ENCODE results near the gene ACYP1.

ACYP1 gene

GRCh38 chr14:75046275-75046674 is 17.5 kb downstream of the ACYP1 start:
- Histone ChIP-seq H3K9me3 (replicated peaks; ENCODE audit: insufficient read depth, low read length) (no peaks in the 10 kb centered on the region), H3K27ac (ENCODE audit: low read length) (no peak overlapping the region), H4K20me1 (ENCODE audit: insufficient read depth, low read length) (no peaks in the 10 kb centered on the region), H3K9ac (ENCODE audit: low read length) (no peak overlapping the region), H3F3A (ENCODE audit: insufficient read depth, low read length) (no peaks in the 10 kb centered on the region), H3K4me2 (ENCODE audit: low read depth, low read length) (no peak overlapping the region), H3K4me3 (ENCODE audit: low read length) (no peak overlapping the region), H3K36me3 (replicated peaks; ENCODE audit: insufficient read depth, low read length) (no peaks in the 10 kb centered on the region), H3K9me2 (replicated peaks; ENCODE audit: insufficient read depth, low read length) (no peaks in the 10 kb centered on the region), H3K27me3 (replicated peaks; ENCODE audit: insufficient read depth, low read length) (no peaks in the 10 kb centered on the region), H2AFZ (ENCODE audit: low read length) (no peak overlapping the region), H3K4me1 (ENCODE audit: low read length) (no peaks in the 10 kb centered on the region), H3K79me2 (ENCODE audit: low read length) (no peaks in the 10 kb centered on the region)
- no peak for DNase-seq
- TF ChIP-seq CTCF (IDR thresholded peaks at IDR 0.05; ENCODE audit: low read length): no peak
- TF ChIP-seq EZH2phosphoT487 (IDR thresholded peaks at IDR 0.05; ENCODE audit: low read length): no peak
- TF ChIP-seq EZH2 (optimal IDR thresholded peaks at IDR 0.05; ENCODE audit: low read depth, low read length): no peak

- H3K4me3 ChIP-seq (ENCODE audit: low read length): no peak overlapping the region
- H3K4me1 ChIP-seq (ENCODE audit: low read length): no peaks in the 10 kb centered on the region
- H3K27ac ChIP-seq (ENCODE audit: low read length): no peak overlapping the region
- H3K27me3 ChIP-seq (replicated peaks; ENCODE audit: insufficient read depth, low read length): no peaks in the 10 kb centered on the region
- no peaks in the 10 kb centered on the region for H3K79me2 ChIP-seq (ENCODE audit: low read length)
- H3F3A ChIP-seq (ENCODE audit: insufficient read depth, low read length): no peaks in the 10 kb centered on the region
- no peaks in the 10 kb centered on the region for H3K36me3 ChIP-seq (replicated peaks; ENCODE audit: insufficient read depth, low read length)
- no peak overlapping the region for H3K9ac ChIP-seq (ENCODE audit: low read length)
- H3K9me3 ChIP-seq (replicated peaks; ENCODE audit: insufficient read depth, low read length): no peaks in the 10 kb centered on the region
- TF ChIP-seq EZH2phosphoT487 (IDR thresholded peaks at IDR 0.05; ENCODE audit: low read length) (no peak), CTCF (IDR thresholded peaks at IDR 0.05; ENCODE audit: low read length) (no peak), EZH2 (optimal IDR thresholded peaks at IDR 0.05; ENCODE audit: low read depth, low read length) (no peak)
- no peak overlapping the region for H3K4me2 ChIP-seq (ENCODE audit: low read depth, low read length)
- H2AFZ ChIP-seq (ENCODE audit: low read length): no peak overlapping the region
- no peaks in the 10 kb centered on the region for H4K20me1 ChIP-seq (ENCODE audit: insufficient read depth, low read length)
- no peaks in the 10 kb centered on the region for H3K9me2 ChIP-seq (replicated peaks; ENCODE audit: insufficient read depth, low read length)
- DNase-seq: no peak
Measured at GRCh38 chr14:75044752-75045151, 19.1 kb downstream of the ACYP1 start.

- no peak overlapping the region for H3K4me3 ChIP-seq (ENCODE audit: low read length)
- TF ChIP-seq CTCF (IDR thresholded peaks at IDR 0.05; ENCODE audit: low read length) (no peak), EZH2 (optimal IDR thresholded peaks at IDR 0.05; ENCODE audit: low read depth, low read length) (no peak)
- H3K79me2 ChIP-seq (ENCODE audit: low read length): no peaks in the 10 kb centered on the region
Measured at GRCh38 chr14:75044322-75044721, 19.5 kb downstream of the ACYP1 start.

More at GRCh38 chr14:75044322-75044721, 19.5 kb downstream of the ACYP1 start:
- Histone ChIP-seq H3K27ac (ENCODE audit: low read length) (no peak overlapping the region), H3K4me1 (ENCODE audit: low read length) (no peaks in the 10 kb centered on the region), H2AFZ (ENCODE audit: low read length) (no peak overlapping the region), H3F3A (ENCODE audit: insufficient read depth, low read length) (no peaks in the 10 kb centered on the region), H4K20me1 (ENCODE audit: insufficient read depth, low read length) (no peaks in the 10 kb centered on the region), H3K36me3 (replicated peaks; ENCODE audit: insufficient read depth, low read length) (no peaks in the 10 kb centered on the region), H3K9me3 (replicated peaks; ENCODE audit: insufficient read depth, low read length) (no peaks in the 10 kb centered on the region), H3K9me2 (replicated peaks; ENCODE audit: insufficient read depth, low read length) (no peaks in the 10 kb centered on the region), H3K9ac (ENCODE audit: low read length) (no peak overlapping the region), H3K27me3 (replicated peaks; ENCODE audit: insufficient read depth, low read length) (no peaks in the 10 kb centered on the region), H3K4me2 (ENCODE audit: low read depth, low read length) (no peak overlapping the region)
- DNase-seq: no peak

Measured in MM.1S (cell line).